SHP77 (cell line): ENCODE data around the gene SPECC1.
A peak's percentile ranks its signal among the peaks of the same experiment; 100 is the strongest.
"Not testable (repeated sequence)": the region's sequence is repeated elsewhere in the genome, so short reads cannot be mapped to it uniquely, and the experiment has no call there.

Experiments
- DNase-seq, 2 experiments: peaks; one replicate each; lab custom pipeline; 2025; lab: John Stamatoyannopoulos, UW

The SPECC1 gene

DNA sequence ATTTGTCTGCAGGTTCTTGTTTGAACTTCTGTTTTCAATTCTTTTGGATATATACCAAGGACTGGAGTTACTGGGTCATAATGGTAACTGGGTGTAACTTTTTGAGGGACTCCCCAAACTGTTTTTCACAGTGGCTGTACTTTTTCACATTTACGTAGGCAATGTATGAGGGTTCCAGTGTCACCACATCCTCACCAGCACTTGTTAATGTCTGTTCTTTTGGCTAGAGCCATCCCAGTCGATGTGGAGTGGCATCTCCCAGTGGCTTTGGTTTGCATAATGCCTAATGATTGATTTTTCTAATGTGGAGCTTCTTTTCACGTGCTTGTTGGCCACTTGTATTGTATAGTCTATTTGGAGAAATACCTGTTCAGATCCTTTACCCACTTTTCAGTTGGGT is 59.3 kb downstream of the SPECC1 start:
- no peak for DNase-seq

DNA sequence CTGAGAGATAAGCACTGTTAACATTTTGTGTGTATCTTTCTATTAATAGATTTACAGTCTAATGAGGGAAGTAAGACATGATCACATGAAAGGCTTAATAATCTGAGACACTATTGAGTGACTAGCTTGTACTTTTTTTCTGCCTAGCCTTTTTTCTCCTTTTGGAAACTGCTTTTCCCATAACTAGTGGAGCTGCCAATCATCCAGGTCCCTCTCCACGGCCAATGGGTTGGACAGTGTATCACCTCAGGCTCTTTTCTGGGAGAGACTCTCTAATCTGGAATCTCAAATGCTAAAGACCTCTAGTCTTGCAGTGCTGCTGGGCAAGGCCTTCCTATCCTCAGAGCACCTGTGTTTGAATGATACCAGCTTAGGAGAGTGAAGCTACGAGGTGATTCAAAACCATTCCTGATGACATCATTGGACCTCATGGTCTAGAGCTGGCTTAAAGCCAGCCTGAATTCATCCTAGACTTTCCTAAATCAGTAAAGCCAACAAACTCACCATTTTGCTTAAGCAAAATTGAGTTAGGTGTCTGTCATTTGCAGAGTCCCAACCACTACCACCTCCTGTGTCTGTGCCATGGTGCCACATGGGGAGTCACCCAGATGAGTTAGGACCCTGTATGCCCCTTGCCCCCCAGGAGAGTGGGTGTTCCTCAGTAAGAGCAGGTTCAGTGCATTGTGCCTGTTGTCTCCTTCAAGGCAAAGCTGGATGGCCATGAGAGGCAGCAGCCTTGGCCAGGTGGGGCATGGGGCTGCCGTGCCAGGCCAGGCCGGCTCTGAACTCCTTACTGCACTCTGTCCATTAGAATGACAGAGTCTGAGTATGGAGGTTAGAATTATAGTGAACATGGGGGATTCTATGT is 62.9 kb downstream of the SPECC1 start:
- DNase-seq, result no peak

DNA sequence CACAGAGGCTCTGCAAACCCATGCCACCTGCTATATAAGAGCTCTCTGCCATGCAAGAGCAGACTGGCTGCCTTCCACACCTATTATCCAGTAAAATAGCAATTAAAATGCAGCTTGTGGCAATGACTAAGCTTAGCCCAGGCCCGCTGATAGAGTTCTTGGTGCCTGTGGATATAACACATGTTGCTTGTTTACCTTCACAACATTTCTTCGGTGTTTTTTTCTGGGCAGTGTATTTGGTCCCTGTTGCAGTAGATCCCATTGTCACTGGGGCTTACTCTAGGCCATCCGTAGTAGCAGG is 63.5 kb downstream of the SPECC1 start:
- DNase-seq, result no peak

DNA sequence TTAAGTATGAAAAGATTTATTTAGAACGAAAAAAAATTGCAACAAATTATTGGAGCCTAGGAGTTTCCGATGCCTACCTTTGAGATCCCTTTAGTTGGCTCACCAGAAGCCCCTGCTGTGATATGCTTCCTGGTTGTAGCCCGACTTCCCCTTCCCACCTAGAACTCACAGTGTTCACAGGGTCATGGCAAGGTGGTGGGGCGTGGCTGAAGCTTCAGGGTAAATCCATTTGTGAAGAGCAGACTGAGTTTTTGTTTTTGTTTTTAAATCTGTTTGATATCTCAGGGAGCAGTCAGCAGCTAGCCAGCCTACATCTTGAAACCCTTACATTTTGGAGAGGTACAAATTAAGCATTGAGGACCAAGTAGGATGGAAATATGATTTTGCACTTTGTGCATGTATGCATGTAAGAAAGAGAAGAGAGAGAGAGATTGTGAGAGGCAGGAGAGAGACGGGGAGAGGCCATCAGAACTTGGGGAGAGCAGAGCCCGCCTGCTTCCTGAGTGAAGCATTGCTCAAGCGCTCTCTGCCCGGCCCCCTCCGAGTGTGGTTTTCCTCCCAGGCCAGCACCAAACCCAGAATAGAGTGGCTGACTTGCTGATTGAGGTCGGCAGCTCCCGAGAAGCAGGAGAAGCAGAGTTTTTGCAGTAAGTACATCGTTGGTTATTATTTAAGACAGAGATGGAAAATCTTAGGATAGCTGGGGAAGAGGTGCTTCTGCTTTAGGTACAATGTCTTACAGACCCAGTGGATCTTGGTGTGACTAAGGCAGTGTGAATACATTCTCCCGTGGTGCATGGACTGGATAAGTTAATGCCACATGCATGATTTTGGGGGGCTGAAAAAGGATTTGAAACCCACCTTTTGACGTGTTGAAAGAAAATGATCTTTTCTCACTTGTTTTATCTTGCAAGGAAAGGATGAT is 64.2 kb downstream of the SPECC1 start:
- DNase-seq, result no peak

DNA sequence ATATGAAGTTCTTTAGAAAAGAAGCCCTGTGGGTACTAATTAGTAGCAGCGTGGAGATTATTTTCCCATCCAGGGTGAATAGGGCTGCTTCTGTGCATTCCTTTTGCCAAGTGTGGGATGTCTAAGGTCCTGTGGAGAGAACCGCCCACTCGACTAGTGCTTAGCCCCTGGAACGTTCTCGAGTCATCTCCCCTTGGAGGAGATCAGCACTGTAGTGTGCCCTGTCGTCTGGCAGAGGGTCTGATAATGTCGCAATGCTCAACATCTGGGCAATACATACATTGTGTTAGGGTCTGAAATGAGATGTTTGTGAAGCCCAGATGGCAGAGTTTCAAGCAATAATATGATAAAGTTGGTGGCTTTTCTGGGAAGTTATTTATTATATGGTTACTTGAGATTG is 64.8 kb downstream of the SPECC1 start:
- DNase-seq, result no peak

DNA sequence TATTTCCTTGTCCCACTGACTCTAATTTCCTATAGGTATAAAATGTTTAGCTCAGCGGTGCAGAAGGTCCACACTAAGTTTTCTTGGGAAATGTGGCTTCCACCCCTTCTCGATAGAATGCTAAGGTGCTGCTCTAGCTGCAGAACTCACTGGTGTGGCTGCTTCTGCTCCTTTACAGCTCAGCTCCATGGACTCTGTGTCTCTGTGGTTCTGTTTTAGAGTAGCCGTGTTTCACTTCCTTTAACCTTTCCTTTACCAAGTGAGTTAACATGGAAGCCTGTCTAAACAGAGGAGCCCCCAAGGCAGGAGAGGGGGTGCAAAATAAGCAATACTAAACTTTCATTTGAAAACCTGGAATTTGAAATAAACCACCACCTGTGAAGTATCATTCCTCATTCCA is 65.3 kb downstream of the SPECC1 start:
- DNase-seq, result no peak

DNA sequence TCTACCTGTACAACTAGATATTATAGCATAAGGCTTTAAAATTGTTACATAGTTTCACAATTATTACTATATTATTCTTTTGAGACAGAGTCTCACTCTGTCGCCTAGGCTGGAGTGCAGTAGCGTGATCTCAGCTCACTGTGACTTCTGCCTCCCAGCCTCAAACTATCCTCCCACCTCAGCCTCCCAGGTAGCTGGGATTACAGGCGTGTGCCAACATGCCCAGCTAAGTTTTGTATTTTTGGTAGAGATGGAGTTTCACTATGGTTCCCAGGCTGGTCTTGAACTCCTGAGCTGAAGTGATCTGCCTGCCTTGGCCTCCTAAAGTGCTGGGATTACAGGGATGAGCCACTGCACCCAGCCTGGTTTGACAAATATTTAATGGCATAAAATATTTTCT is 67.0 kb downstream of the SPECC1 start:
- DNase-seq, result not testable (repeated sequence)

DNA sequence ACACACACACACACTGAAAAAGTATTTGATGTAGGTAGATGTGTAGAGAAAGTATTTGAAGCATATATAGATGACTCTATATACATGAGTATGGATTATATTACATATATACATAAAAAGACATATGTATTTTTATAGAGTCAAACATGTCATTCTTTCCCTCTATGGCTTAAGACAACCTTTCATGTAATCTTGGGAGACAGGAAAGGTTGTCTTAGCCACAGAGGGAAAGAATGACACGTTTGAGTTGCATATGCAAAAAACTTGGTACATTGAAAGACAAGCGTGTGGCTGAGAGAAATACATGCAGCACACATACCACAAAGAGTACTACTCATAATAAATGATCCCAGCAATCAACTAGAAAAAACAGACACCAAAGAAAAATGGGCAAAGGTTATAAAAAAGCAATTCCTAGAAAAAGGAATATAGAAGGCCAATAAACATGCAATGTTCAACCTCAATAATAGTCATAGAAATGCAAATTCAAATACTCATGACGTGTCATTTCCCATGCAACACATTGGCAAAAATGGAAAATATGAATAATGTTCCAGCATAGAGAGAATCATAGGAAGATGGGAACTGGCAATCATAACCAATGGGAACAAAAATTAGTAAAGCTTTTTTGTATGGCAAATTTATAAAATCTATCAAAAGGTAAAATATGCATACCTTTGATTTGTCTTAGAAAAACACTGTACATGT is 69.0 kb downstream of the SPECC1 start:
- no peak for DNase-seq

DNA sequence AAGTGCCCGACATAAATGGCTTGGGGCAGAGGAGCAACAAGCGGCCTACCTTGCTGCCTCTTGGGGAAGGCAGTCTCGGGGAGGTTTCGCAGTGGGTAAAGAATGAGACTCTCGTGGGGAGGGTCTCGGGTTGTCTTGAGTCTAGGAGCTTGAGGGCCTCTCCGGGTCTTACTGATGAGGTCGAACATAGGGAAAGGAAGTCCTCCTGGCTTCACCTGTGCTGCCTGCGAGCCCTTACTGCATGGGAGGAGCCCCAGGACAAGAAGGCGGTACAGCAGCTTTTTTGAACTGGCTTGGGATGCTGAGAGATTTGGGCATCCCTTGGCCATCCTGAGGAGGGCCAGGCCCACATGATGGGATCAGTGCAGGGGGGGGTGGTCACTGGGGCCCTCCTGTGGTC is 71.4 kb downstream of the SPECC1 start:
- DNase-seq, result no peak

DNA sequence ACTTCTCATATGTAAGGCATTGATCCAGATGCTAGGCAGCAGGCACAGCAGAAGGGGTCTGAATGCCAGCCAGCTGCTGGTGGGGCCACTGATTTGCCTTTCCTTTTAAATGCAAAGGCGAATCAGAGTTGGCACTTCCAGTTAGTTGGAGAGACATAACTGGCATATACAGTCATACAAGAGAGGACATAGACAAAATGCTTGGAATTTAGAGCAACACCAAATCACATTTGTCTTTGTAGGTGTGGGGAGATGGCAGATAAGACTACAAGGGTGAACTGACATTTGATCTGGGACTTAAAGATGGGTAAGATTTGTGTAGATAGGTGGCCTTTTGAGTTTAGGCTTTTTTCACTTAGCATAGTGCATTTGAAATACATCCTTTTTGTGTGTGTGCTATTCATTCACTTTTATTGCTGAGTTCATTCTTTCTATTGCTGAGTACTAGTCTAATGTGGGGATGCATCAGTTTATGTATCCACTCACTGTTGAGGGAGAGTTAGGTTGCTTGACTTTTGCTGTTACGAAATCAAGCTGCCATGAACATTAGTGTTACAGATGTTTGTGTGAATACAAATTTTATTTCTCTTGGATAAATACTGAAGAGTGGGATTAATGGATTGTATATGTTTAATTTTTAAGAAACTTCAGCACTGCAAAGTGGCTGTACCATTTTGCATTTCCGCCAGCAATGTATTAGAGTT is 74.1 kb downstream of the SPECC1 start:
- no peak for DNase-seq

DNA sequence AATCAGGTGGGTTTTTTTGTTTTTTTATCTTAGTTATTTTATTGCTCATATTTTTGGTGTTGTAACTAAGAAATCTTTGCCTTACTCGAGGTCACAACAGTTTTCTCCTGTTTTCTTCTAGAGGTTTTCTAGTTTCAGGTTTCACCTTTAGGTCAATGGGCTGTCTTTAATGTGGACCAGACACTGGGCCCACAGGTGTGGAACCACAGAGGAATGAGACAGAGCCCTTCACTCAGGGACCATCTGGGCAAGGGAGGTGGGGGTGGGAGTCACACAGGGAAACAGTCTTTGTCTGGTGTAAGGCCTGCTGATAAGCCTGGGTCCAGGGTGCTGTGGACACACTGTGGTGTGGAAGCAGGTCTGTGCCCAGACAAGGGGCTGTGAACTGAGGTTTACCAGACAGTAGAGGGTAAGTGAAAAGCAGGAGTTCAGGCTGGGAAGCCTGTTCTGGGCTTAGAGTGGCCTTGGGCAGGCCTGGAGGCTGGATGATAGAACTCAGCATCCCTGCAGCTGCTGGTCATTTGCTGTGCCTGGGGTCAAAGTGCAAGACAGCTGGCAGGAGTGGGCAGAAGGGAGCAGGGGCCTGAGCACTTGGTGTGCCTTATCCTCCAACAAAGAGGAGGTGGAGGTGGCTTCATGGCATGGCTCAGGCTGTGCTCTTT is 75.6 kb downstream of the SPECC1 start:
- no peak for DNase-seq

DNA sequence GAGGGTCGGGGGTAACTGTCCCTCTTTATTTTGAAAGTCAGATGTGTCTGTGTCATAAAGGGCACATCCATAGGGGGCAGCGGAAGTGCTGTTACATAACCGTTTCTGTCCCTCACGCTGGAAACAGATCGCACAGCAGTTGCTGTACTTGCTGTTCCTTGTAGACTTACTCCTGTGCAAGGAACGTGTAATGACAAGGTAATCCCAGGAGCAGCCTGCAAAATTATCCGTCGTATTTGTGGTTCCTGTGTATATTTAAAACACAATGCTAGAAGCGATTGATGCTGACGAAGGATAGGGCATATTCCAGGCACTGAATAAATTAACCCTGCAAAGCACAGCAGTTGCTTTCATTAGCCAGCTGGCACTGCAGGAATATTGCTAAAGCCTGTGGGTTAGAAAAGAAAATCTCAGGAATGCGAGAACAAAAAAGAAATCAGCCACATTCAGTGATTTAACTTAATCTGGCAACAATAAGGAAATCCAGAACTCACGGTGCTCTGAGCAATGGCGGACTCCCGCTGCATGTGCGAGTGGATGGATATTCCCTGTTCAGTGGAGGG is 76.2 kb downstream of the SPECC1 start:
- no peak for DNase-seq

DNA sequence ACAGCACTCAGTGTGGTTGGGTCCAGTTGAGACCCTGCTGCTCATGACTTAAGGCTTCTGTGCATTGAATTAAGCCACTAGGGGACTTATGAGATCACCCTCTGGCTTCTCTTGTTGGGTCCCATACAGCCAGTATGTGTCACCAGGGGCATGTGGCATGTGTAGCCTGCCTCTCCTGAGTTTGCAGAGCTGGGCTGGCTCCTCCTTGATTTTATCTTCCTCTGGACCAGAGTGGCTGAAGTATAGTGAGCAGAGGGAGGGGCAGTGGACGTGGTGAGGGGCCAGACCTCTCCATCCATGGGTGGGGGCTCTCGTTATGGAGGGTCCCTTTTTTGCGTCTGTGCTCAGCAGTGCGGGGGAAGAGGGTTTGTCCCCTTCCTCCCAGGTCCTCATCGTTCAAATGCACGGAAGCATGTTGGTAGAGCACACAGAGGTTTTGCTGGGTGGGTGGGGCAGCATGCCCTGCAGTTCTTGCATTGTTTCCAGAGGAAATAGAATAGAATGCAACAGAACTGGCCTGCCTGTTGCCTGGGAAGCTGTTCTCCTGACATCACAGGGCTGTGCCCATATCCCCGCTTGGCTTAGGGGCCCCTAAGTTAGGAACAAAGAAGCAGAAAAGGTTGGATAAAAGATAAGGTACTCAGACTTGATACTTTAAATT is 77.4 kb downstream of the SPECC1 start:
- DNase-seq, result no peak

DNA sequence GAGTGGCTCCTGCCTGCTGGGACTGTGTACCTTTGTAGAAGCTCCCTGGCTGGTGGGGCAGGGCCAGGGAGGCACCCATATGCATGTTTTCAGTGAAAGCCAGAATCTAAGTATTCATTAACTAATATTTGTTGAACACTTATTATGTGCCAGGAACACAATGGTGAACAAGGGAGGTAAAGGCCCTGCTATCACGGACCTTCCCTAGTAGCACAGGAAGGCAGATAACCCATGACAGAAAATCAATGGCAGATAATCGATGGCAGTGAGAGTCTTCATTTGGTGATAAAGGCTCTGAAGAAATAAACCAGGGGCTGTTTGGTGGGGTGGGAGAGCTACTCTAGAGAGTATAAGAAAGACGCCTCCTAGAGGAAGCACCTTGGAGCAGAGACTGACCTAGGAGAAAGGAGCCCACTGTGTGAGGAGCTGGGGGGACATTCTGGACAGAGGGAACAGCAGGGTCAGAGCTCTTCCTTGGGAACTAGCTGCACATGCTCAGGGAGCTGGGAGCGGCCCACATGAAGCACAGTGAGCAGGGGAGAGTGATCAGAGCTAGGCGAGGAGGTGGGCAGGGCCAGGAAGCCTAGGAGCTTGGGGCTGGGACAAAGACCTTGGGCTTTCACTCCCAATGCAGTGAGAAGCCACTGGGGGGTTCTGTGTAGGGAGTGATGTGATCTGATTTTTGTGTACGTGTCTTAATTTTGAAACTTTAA is 78.5 kb downstream of the SPECC1 start:
- no peak for DNase-seq

DNA sequence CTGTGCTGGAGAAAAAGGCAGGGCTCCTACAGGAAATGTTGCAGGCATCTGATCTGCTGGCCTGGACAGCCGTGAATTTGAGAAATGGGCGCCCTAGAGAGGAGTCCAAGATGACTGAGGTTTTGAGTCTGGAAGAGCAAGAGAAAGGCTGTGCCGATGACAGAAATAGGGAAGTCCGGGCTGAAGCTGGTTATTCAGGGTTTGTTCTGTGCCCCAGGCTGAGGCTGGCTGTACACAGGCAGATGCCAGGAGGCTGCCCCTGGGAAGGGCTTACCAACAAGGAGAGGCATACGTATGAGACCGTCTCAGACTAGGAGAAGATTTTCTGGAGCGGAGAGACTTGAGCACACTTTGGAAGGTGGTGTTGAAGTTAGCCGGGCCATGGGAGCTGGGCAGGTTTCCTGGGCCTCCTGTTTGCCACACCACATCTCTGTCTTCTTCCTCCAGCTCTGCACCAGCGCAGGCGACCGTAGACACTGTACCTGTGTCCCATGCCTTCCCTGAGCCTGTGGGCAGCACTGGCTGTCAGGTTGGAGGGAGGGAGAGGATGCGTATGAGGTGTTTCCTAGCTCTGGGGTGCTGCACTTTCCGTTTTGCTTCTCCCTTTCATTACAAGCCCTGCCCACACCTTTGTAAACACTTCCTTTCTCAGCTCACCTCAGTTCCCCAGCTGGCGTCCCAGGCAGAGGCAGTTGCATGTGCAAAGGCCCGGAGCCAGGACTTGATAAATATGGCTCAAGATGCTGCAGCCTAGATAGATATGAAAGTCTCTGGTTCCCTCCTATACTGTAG is 80.8 kb downstream of the SPECC1 start:
- no peak for DNase-seq

DNA sequence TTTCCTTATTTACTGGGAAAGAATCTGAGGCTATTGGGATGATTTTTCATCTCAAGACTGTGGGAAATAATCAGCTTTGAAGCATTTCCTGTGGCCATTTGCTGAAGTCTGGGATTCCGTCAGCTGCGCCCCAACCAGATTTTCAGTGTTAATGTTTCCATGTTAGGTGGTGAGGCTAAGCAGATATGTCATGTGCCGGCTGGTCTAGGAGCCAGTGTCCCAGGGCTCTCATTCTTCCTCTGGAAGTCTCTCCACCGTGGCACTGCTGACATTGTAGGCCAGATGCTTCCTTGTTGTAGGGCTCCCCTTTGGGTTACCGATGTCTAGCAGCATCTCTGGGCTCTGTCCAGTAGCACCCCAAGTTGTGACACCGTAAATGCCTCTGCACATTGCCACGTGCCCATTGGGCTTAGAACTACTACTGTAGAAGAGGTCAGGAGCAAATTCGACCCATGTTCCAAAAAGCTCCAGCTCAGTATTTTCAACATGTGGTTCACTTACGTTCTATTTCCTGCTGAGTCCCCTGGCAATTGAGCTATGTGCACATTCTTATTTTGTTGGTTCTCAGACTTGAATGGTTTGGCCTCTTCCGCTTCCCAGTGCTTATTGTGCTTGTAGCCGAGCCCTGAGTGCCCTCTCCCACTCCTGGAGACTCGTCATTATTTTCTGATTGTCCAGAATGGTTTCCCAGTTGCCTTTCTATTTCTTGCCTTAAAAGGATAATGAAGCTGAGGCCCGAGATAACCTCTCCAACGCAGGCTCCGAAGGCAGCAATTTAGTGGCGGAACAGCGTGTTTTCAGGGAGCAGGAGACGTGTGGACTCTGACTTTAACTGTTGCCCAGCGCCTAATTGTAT is 82.2 kb downstream of the SPECC1 start:
- no peak for DNase-seq

DNA sequence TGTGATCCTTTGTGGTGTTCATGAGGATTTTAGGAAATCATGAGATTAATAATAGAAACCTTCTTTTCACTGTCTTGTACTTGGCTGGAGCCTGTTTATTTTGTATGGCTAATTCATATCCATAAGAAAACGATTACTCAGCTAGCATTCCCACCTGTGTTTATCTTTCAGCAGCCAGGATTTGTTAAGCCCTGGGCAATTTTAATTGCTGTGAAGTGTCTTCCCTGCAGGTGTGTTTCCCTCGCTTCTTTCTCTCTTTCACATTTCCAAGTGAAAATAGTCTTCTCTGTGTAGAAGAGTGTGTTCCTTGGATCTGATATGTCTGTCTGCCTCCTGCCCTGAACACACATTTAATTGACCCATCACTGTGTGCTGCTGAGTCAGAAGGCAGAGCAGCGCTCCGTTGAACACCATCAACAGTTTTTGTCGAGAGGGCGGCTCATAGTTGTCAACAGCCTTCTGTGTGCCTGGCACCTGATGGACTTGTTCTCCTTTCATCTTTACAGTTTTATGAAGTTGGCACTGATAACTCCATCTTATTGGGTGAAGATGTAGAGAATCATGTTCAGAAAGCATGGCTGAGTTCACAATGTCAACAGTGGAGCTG is 83.2 kb downstream of the SPECC1 start:
- DNase-seq, result peak; percentile 55 to 67
